GM21381 (cell line): ENCODE data around the gene INTS3.
"Not testable (repeated sequence)": the region's sequence is repeated elsewhere in the genome, so short reads cannot be mapped to it uniquely, and the experiment has no call there.

Experiments used
- ATAC-seq: cut with Tn5 transposase; IDR thresholded peaks from one replicate; pipeline ENCODE4 v1.9.1; 2021; ENCODE audit warnings: mild to moderate bottlenecking, moderate library complexity; ENCODE audit not compliant: unreplicated experiment

Gene INTS3

GRCh38 chr1:153776845-153777370, 49.1 kb downstream of the INTS3 start:
- ATAC-seq = no peak

DNA sequence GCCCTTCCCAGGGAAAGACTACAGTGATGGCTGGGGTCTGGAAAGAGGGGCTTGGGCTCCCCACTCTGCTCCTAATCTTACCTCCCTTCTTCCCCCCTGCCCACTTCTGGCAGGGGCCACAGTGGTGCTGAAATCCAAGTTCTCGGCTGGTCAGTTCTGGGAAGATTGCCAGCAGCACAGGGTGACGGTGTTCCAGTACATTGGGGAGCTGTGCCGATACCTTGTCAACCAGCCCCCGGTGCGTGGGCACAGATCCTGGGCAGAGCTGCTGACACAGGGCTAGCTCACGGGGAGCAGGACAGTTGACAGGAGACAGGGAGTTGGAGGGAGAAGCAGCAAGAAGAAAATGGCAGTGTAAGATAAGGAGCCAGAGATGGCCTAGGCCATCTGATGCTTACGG, 49.8 kb downstream of the INTS3 start:
- no peak for ATAC-seq

GRCh38 chr1:153778051-153778823, 50.4 kb downstream of the INTS3 start:
- no peak for ATAC-seq

DNA sequence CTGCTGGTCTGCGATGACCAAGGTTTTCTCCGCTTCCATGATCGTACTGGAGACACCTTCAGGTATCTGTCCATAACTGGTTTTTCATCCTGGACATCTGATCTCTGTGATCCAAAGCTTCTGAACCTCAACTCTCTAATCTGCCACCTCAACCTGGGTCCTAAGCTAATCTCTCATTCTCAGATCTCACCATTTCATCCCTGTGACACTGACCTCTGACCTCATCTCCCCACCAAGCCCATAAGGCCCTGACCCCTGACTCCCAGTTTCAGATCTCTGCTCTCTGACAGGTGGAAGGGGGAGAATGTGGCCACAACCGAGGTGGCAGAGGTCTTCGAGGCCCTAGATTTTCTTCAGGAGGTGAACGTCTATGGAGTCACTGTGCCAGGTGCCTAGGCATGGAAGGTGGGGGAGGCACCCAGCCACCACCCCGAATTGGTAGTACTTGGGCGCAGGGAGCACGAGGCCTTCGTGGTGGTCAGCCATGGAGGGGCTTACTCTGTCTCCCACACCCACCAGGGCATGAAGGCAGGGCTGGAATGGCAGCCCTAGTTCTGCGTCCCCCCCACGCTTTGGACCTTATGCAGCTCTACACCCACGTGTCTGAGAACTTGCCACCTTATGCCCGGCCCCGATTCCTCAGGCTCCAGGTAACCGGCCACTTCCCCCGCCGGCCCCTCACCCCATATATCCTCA, 51.1 kb downstream of the INTS3 start:
- ATAC-seq = no peak

DNA sequence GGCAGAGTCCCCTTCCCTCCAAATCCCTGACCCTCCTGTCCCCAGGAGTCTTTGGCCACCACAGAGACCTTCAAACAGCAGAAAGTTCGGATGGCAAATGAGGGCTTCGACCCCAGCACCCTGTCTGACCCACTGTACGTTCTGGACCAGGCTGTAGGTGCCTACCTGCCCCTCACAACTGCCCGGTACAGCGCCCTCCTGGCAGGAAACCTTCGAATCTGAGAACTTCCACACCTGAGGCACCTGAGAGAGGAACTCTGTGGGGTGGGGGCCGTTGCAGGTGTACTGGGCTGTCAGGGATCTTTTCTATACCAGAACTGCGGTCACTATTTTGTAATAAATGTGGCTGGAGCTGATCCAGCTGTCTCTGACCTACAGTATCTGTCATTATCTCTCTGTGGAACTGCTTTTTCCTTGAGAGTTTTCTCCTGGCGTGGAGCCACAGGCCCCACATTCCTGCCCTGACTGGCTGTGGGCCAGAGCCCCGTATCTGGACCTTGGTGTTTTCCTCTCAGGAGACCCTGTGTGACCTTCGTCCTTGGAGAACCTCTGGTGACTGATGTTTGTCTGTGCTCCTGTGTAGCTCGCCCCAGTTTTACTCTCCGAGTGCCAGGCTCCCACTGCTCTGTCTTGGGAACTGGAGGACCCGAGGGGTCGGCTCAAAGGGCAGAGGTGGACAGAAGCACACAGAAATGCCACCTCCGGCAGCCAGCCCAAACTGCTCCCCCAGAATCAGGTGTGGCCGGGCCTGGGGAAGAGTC, 52.1 kb downstream of the INTS3 start:
- ATAC-seq = no peak

DNA sequence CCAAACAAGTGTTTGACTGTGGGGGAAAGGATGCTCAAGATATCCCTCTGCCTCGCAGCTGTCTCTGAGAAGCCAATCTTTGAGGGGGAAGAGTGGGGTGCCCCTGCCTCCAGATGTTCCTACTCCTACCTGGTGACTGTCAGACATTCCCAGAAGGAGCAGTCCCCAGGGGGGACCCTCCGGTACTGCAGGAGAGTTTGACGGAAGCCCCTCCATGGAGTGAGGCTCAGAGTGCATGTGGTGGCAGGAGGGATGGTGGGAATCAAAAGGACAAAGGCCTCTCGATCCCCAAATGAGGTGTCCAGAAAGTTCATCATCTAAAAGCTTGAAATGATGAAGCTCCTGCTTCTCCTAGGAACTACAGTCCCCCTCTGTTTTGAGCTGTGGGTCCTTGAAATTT, 52.7 kb downstream of the INTS3 start:
- no peak for ATAC-seq

- ATAC-seq = not testable (repeated sequence)
These were observed 54.8 kb downstream of the INTS3 start for GRCh38 chr1:153782648-153783047.

DNA sequence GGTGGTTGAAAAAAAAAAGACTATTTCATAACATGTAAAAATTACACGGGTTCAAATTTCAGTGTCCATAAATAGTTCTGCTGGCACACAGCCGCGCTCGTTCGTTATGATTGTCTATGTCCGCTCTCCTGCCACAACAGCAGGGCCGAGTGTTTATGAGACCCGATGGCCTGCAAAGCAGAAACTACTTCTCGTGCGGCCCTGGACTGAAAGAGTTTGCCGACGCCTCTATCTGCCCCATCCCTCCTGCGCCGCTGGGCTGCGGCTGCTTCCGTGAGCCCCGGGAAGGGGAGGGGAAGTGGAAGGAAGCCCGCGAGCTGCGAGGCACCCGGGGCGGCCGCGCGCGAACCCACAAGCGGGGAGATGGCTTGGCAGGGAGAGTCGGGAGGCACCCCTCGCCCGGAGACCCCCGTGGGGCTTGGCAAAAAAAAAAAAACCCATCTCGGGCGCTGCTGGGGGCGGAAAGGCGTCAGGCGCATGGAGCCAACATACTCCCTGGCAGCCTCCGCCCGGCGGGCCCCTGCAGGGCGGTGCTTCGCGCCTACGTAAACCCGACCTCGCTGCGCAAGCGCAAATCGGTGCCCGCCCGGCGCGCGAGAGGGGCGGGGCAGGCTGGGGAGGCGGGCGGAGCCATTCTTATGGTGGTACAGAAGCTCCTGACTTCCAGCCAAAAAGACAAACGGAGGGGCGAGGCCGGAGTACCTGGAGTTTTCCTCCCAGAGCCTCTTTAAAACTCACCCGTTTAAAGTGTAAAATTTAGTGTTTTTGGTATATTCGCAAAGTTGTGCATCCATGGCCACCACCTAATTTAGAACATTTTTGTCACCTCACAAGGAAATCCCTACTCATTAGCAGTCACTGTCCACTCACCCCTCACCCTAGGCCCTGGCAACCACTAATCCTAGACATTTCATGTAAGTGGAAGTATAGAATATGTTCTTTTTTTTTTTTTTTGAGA, 55.7 kb downstream of the INTS3 start:
- peak; percentile 92 for ATAC-seq

- no peak for ATAC-seq
These were observed 58.4 kb downstream of the INTS3 start for GRCh38 chr1:153786038-153786790.

GRCh38 chr1:153789478-153790034, 61.7 kb downstream of the INTS3 start:
- no peak for ATAC-seq

DNA sequence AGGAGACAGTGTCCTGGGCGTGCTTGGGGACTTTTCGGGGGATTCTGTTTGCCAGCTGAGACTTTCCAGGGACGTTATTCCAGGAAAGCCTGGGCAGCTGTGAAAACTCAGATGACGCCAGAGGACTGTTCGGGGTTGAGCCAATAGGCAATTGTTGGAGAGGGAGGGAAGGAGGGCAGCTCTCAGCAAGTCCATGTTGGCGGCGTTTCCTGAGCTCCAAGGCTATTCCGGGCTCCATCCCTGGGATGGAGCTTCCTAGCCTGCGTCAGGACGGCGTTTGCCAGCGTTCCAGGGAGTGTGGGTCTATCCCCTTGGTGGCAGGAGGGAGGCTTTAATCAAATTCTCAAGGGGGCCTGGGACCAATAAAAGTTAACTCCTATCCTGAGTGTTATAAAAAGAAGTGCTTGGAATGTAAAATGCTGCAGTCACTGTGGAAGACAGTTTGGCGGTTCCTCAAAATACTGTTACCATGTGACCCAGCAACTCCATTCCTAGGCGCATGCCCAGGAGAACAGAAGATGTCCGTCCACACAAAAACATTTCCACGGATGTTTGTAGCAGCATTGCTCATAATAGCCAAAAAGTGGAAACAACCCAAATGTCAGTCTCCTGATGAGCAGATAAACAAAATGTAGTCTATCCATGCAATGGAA, 62.6 kb downstream of the INTS3 start:
- no peak for ATAC-seq

DNA sequence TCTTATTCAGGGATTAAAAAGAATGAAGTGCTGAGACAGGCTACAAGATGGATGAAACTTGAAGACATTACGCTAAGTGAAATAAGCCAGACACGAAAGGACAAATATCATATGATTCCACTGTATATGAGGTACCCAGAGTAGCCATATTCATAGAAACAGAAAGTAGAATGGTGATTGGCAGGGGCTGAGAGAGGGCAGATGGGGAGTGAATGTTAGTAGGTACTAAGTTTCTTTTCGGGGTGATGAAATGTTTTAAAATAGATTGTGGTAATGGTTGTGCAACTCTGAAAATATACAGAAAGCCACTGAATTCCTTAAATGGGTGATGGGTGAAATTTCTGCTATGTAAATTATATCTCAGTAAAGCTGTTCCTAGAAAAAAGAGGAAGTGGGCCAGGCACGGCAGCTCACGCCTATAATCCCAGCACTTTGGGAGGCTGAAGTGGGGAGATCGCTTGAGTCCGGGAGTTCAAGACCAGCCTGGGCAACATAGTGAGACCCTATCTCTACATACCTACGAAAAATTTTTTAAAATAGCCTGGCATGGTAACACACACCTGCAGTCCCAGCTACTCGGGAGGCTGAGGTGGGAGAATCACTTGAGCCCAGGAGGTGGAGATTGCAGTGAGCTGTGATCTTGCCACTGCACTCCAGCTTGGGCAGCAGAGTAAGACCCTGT, 63.3 kb downstream of the INTS3 start:
- peak; percentile 85 for ATAC-seq

DNA sequence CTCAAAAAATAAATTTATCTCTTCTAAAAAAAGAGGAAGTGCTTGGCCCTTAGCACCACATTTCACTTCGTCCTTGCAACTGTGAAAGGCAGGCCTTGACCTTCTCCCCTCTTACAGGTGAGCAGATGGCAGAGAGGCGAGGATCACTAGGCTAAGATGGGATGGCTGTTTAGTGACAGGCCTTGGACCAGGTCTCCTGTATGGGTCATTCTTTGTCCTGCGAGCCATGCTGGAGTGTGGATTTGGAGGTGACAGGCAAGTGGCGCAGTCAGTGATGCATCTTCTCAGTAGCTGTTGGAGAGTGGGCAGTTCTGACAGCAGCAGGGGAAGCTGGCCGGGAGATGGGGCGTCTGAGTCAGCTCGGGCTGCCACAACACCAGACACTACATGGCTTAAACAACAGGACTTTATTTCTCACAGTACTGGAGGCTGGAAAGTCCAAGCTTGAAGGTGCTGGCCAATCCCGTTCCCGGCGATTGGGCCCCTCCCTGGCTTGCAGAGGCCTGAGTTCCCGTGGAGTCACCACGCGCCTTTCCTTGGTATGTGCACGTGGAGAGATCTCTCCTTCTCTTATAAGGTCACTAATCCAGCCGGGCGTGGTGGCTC, 63.9 kb downstream of the INTS3 start:
- no peak for ATAC-seq

DNA sequence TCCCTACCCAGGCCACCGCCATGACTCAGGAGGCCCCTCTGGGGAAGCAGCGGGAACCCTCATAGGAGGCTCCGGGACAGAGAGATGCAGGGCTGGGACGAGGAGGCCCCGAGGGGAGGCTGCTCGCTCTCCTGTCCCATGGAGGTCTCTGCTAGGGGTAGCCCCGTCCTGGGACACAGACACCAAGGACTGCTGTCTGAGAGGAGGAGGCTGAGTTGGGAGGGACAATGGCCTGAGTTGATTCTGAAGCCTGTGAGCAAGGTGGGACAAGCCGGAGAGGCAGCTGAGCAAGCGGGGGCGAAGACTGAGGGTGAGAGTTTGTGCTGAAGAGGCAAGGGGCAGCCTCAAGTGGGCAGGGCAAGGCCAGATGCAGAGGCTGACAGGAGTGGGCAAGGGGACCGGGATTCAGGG, 64.8 kb downstream of the INTS3 start:
- no peak for ATAC-seq

GRCh38 chr1:153793261-153793972, 65.6 kb downstream of the INTS3 start:
- ATAC-seq = no peak

DNA sequence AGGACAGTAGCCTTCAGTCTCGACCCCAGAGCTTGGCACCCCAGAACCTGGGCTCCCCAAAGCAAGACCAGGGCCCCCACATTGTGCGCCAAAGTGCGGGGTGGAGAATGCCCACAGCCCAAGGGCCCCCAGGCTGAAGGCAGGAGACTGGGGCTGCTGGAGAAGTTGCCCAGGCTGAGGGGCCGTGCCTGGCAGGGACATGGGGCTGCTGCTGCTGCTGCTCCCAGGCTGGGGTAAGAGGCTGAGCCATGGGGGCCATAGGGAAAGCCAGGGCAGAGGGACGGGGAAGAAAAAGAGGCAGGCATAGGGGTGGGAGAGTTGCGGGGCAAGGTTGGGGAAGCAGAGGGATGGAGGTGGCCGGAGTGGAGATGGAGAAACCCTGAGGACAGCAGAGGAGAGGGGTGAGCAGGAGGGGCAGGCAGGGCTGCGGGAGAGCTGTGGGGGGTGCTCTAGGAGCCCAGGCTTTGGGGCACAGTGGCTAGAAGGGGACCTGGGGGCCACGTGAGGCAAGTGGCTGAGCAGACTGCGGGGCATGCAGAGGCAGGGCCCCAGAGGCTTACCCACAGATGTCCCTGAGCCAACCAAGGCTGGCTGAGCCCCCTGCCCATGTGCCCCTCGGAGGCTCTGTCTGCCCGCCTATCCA, 66.2 kb downstream of the INTS3 start:
- no peak for ATAC-seq
